T-helper 17 cell (primary cell): ENCODE data around the gene XAGE1B. TPM values are rescaled to one million over a fixed set of nuclear protein-coding genes. Genes with fewer than 3 reads are reported as not detected.
A peak's percentile ranks its signal among the peaks of the same experiment; 100 is the strongest.
"Not testable (repeated sequence)": the region's sequence is repeated elsewhere in the genome, so short reads cannot be mapped to it uniquely, and the experiment has no call there.

ENCODE experiments used
- ATAC-seq: fragments of 150-1000 bp; cut with Tn5 transposase; 2 replicates; pipeline ENCODE4 v1.10.0; 2021; ENCODE audit warnings: mild to moderate bottlenecking, moderate library complexity
- DNase-seq, 3 donors: peaks; one replicate each; pipeline versions ENCODE4 v3.0.0 to v3.0.0-alpha.2; 2020 to 2021
- H3K9me3 ChIP-seq: one replicate; pipeline ENCODE4 v1.7.0; 2013; ENCODE audit warnings: low read length, mild to moderate bottlenecking; ENCODE audit not compliant: control insufficient read depth, poor library complexity, severe bottlenecking
- H3K27ac Mint-ChIP-seq: one replicate; pipeline ENCODE4 v1.8.0; 2022; ENCODE audit warnings: mild to moderate bottlenecking, moderate library complexity, mixed read lengths
- H3K27me3 Mint-ChIP-seq: one replicate; pipeline ENCODE4 v1.8.0; 2022; ENCODE audit warnings: mixed read lengths
- H3K36me3 Mint-ChIP-seq: one replicate; pipeline ENCODE4 v1.8.0; 2022; ENCODE audit warnings: low read depth, mixed read lengths
- H3K4me1 Mint-ChIP-seq: one replicate; pipeline ENCODE4 v1.8.0; 2022; ENCODE audit warnings: mild to moderate bottlenecking, mixed read lengths
- H3K4me3 Mint-ChIP-seq: one replicate; pipeline ENCODE4 v1.8.0; 2022; ENCODE audit warnings: mild to moderate bottlenecking, moderate library complexity, mixed read lengths
- total RNA-seq, 4 donors: library from RNA in 2 of 4; stranded (reverse) in 2 of 4; gene quantifications; one replicate each; pipeline ENCODE4 v1.2.3 and lab custom pipeline; 2022 to 2026

XAGE1B gene
- total RNA-seq (not detected), total RNA-seq (lab: John Stamatoyannopoulos, UW) (0 reads per million in 2 donors)

GRCh38 chrX:52516987-52517325, at the start of gene XAGE1B:
TSS of gene XAGE1B (minus strand) at chrX:52517063. CDS start at chrX:52515527, 1,536 bp downstream.
- not testable (repeated sequence) for H3K27ac Mint-ChIP-seq, H3K4me1 Mint-ChIP-seq, ATAC-seq, H3K9me3 ChIP-seq, DNase-seq, H3K27me3 Mint-ChIP-seq, H3K4me3 Mint-ChIP-seq, H3K36me3 Mint-ChIP-seq

GRCh38 chrX:52563105-52563504, 46.2 kb upstream of the XAGE1B start:
- H3K9me3 ChIP-seq, result no peaks in the 10 kb centered on the region
- no peak overlapping the region for H3K27ac Mint-ChIP-seq
- no peak for ATAC-seq
- peaks cover 10% of the 10 kb centered on the region for H3K27me3 Mint-ChIP-seq
- H3K4me1 Mint-ChIP-seq, result no peaks in the 10 kb centered on the region
- DNase-seq, result no peak
- no peak overlapping the region for H3K4me3 Mint-ChIP-seq
- H3K36me3 Mint-ChIP-seq, result no peaks in the 10 kb centered on the region

GRCh38 chrX:52558140-52558539, 41.3 kb upstream of the XAGE1B start:
- no peaks in the 10 kb centered on the region for H3K27me3 Mint-ChIP-seq
- no peak for DNase-seq
- no peaks in the 10 kb centered on the region for H3K9me3 ChIP-seq
- H3K36me3 Mint-ChIP-seq, result no peaks in the 10 kb centered on the region
- no peaks in the 10 kb centered on the region for H3K4me1 Mint-ChIP-seq
- H3K27ac Mint-ChIP-seq, result no peak overlapping the region
- no peak overlapping the region for H3K4me3 Mint-ChIP-seq
- ATAC-seq, result no peak

- no peaks in the 10 kb centered on the region for H3K9me3 ChIP-seq
- H3K27ac Mint-ChIP-seq, result no peak overlapping the region
- DNase-seq (no peak), ATAC-seq (no peak)
- no peak overlapping the region for H3K4me3 Mint-ChIP-seq
- H3K27me3 Mint-ChIP-seq, result no peaks in the 10 kb centered on the region
- H3K4me1 Mint-ChIP-seq, result no peaks in the 10 kb centered on the region
- no peaks in the 10 kb centered on the region for H3K36me3 Mint-ChIP-seq
Measured at GRCh38 chrX:52556741-52557140, 39.9 kb upstream of the XAGE1B start.

GRCh38 chrX:52553995-52554642, 37.3 kb upstream of the XAGE1B start:
- ATAC-seq, result no peak
- no peak overlapping the region for H3K4me3 Mint-ChIP-seq
- no peaks in the 10 kb centered on the region for H3K27me3 Mint-ChIP-seq
- no peaks in the 10 kb centered on the region for H3K9me3 ChIP-seq
- no peaks in the 10 kb centered on the region for H3K36me3 Mint-ChIP-seq
- H3K4me1 Mint-ChIP-seq, result no peaks in the 10 kb centered on the region
- DNase-seq, result no peak
- no peak overlapping the region for H3K27ac Mint-ChIP-seq

- H3K9me3 ChIP-seq, H3K27me3 Mint-ChIP-seq, H3K4me1 Mint-ChIP-seq, H3K36me3 Mint-ChIP-seq, ATAC-seq, H3K4me3 Mint-ChIP-seq, H3K27ac Mint-ChIP-seq, DNase-seq: not testable (repeated sequence)
Measured at GRCh38 chrX:52548769-52549168, 31.9 kb upstream of the XAGE1B start.

GRCh38 chrX:52544147-52544840, 27.4 kb upstream of the XAGE1B start:
- Mint-ChIP-seq H3K4me1 (no peaks in the 10 kb centered on the region), H3K36me3 (no peaks in the 10 kb centered on the region), H3K27ac (no peak overlapping the region), H3K4me3 (no peak overlapping the region), H3K27me3 (peaks cover 6% of the 10 kb centered on the region)
- ATAC-seq (no peak), DNase-seq (no peak)
- H3K9me3 ChIP-seq, result no peaks in the 10 kb centered on the region

GRCh38 chrX:52542311-52542710, 25.4 kb upstream of the XAGE1B start:
- no peaks in the 10 kb centered on the region for H3K36me3 Mint-ChIP-seq
- ATAC-seq, result no peak
- no peak overlapping the region for H3K4me3 Mint-ChIP-seq
- H3K27ac Mint-ChIP-seq, result no peak overlapping the region
- no peaks in the 10 kb centered on the region for H3K4me1 Mint-ChIP-seq
- peaks cover 6% of the 10 kb centered on the region for H3K27me3 Mint-ChIP-seq
- DNase-seq, result no peak
- H3K9me3 ChIP-seq, result no peaks in the 10 kb centered on the region

GRCh38 chrX:52541051-52541450, 24.2 kb upstream of the XAGE1B start:
- not testable (repeated sequence) for H3K9me3 ChIP-seq, H3K4me1 Mint-ChIP-seq, DNase-seq, H3K4me3 Mint-ChIP-seq, ATAC-seq, H3K36me3 Mint-ChIP-seq, H3K27ac Mint-ChIP-seq, H3K27me3 Mint-ChIP-seq

- H3K36me3 Mint-ChIP-seq, H3K27ac Mint-ChIP-seq, H3K4me1 Mint-ChIP-seq, DNase-seq, H3K9me3 ChIP-seq, ATAC-seq, H3K4me3 Mint-ChIP-seq, H3K27me3 Mint-ChIP-seq: not testable (repeated sequence)
Measured at GRCh38 chrX:52516110-52516986, 515 bp downstream of the XAGE1B start.

- not testable (repeated sequence) for H3K9me3 ChIP-seq, H3K4me3 Mint-ChIP-seq, DNase-seq, H3K27me3 Mint-ChIP-seq, H3K36me3 Mint-ChIP-seq, H3K27ac Mint-ChIP-seq, ATAC-seq, H3K4me1 Mint-ChIP-seq
Measured at GRCh38 chrX:52511126-52511525, 5.7 kb downstream of the XAGE1B start.

- H3K4me3 Mint-ChIP-seq, result no peak overlapping the region
- no peaks in the 10 kb centered on the region for H3K9me3 ChIP-seq
- DNase-seq (no peak), ATAC-seq (no peak)
- H3K4me1 Mint-ChIP-seq, result no peaks in the 10 kb centered on the region
- H3K27me3 Mint-ChIP-seq, result peaks cover 13% of the 10 kb centered on the region
- no peaks in the 10 kb centered on the region for H3K36me3 Mint-ChIP-seq
- H3K27ac Mint-ChIP-seq, result peak overlapping the region; percentile 49
Measured at GRCh38 chrX:52509916-52510315, 6.9 kb downstream of the XAGE1B start.

- no peaks in the 10 kb centered on the region for H3K9me3 ChIP-seq
- no peak overlapping the region for H3K4me3 Mint-ChIP-seq
- DNase-seq (no peak), ATAC-seq (no peak)
- H3K4me1 Mint-ChIP-seq, result no peaks in the 10 kb centered on the region
- H3K27ac Mint-ChIP-seq, result no peak overlapping the region
- peaks cover 13% of the 10 kb centered on the region for H3K27me3 Mint-ChIP-seq
- no peaks in the 10 kb centered on the region for H3K36me3 Mint-ChIP-seq
Measured at GRCh38 chrX:52507331-52507730, 9.5 kb downstream of the XAGE1B start.
